Thoracic aorta (tissue), 2 donors: ENCODE measurements around the gene CSRNP2. TPM values are rescaled to one million over a fixed set of nuclear protein-coding genes. Genes with fewer than 3 reads are reported as not detected.
"Not testable (repeated sequence)": the region's sequence is repeated elsewhere in the genome, so short reads cannot be mapped to it uniquely, and the experiment has no call there.

ENCODE experiments used
- ATAC-seq: fragments of 150-250 bp; one replicate; pipeline ENCODE4 v1.8.0; 2017; ENCODE audit warnings: low read depth; ENCODE audit not compliant: insufficient number of reproducible peaks, low FRiP score
- DNase-seq: peaks from one replicate; pipeline ENCODE4 v3.0.0-alpha.2; 2020; ENCODE audit warnings: low spot score
- H3K27ac ChIP-seq, 2 donors: fragments of 200-600 bp; sonication (generic); 1 replicate in 1 of 2; 2 replicates in 1 of 2; pipeline ENCODE4 v1.5.1; 2016; ENCODE audit warnings: mild to moderate bottlenecking in 2 of 2, moderate library complexity in 2 of 2
- H3K27me3 ChIP-seq: fragments of 200-600 bp; sonication (generic); replicated peaks from 2 replicates; pipeline ENCODE4 v1.6.0; 2016; ENCODE audit warnings: mild to moderate bottlenecking; ENCODE audit not compliant: insufficient read depth
- H3K36me3 ChIP-seq: fragments of 200-600 bp; sonication (generic); one replicate; pipeline ENCODE4 v1.5.1; 2016
- H3K4me1 ChIP-seq, 2 donors: fragments of 200-600 bp; sonication (generic); 1 replicate in 1 of 2; 2 replicates in 1 of 2; pipeline versions ENCODE4 v1.5.1 to v1.6.0; 2016; ENCODE audit warnings: low read depth in 2 of 2, mild to moderate bottlenecking in 1 of 2; ENCODE audit not compliant: control insufficient read depth in 1 of 2
- H3K4me3 ChIP-seq: fragments of 200-600 bp; sonication (generic); 2 replicates; pipeline ENCODE4 v1.5.1; 2016; ENCODE audit warnings: mild to moderate bottlenecking
- H3K9me3 ChIP-seq: fragments of 200-600 bp; sonication (generic); 2 replicates; pipeline ENCODE4 v1.5.1; 2016
- total RNA-seq, 2 donors: library from RNA; depleted of rRNA; stranded (reverse); fragments of >200 nt; gene quantifications; one replicate each; pipeline versions ENCODE4 v1.1.0 to v1.2.3, GENCODE V29; 2016
- TF ChIP-seq, protein P1 (sequence below): fragments of 200-600 bp; sonication (generic); IDR thresholded peaks from one replicate; pipeline ENCODE4 v1.5.1; 2019; ENCODE audit warnings: antibody characterized with exemption

CSRNP2 gene
- total RNA-seq, 2 donors from 2014 or later: 30.9 to 43.4 TPM

DNA sequence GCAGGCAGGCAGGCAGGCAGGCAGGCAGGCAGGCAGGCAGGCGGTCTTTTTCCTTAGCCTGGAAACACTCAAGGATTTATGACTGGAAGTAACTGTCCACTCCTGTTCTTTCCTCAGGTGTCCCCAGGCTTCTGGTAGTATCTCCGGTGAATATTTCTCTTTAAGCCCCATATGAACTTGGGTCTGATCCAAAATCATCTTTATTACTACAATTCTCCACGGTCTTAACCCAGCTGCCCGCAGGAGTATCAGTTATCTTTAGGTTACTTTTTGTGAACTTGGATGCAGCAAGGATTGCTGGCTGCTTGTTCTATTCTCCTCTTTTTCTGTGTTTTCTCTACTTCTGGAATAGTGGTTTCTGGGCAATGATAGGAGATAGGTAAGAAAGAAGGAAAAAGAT, 3.3 kb downstream of the CSRNP2 start:
- H3K27me3 ChIP-seq: no peaks in the 10 kb centered on the region
- TF ChIP-seq, protein P1, sequence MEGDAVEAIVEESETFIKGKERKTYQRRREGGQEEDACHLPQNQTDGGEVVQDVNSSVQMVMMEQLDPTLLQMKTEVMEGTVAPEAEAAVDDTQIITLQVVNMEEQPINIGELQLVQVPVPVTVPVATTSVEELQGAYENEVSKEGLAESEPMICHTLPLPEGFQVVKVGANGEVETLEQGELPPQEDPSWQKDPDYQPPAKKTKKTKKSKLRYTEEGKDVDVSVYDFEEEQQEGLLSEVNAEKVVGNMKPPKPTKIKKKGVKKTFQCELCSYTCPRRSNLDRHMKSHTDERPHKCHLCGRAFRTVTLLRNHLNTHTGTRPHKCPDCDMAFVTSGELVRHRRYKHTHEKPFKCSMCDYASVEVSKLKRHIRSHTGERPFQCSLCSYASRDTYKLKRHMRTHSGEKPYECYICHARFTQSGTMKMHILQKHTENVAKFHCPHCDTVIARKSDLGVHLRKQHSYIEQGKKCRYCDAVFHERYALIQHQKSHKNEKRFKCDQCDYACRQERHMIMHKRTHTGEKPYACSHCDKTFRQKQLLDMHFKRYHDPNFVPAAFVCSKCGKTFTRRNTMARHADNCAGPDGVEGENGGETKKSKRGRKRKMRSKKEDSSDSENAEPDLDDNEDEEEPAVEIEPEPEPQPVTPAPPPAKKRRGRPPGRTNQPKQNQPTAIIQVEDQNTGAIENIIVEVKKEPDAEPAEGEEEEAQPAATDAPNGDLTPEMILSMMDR: no peak
- DNase-seq: no peak
- peaks cover 21 to 44% of the 10 kb centered on the region in 2 donors for H3K4me1 ChIP-seq
- H3K4me3 ChIP-seq: no peak overlapping the region
- H3K27ac ChIP-seq: no peak overlapping the region
- peaks cover 4% of the 10 kb centered on the region for H3K36me3 ChIP-seq
- no peak for ATAC-seq
- no peaks in the 10 kb centered on the region for H3K9me3 ChIP-seq

DNA sequence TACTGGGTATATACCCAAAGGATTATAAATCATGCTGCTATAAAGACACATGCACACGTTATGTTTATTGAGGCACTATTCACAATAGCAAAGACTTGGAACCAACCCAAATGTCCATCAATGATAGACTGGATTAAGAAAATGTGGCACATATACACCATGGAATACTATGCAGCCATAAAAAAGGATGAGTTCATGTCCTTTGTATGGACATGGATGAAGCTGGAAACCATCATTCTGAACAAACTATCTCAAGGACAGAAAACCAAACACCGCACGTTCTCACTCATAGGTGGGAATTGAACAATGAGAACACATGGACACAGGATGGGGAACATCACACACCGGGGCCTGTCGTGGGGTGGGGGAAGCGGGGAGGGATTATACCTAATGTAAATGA, 4.5 kb downstream of the CSRNP2 start:
- H3K27ac ChIP-seq, H3K9me3 ChIP-seq, H3K27me3 ChIP-seq, H3K36me3 ChIP-seq, H3K4me3 ChIP-seq, ATAC-seq, DNase-seq: not testable (repeated sequence)
- H3K4me1 ChIP-seq: peaks cover 21 to 43% of the 10 kb centered on the region in 2 donors

DNA sequence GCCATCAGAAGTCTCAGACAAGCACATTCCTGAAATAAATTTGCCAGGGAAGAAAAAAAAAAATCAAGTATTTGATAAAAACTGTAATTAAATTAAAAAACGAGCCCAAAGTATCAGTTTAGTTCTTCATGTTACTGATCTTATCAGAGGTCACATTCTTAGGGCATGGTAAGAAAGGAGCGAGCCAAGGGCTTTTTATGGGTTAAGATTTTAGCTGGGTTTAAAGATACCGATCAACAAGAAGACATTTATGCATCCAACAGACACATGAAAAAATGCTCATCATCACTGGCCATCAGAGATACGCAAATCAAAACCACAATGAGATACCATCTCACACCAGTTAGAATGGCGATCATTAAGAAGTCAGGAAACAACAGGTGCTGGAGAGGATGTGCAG, 5.0 kb downstream of the CSRNP2 start:
- not testable (repeated sequence) for H3K4me3 ChIP-seq, ATAC-seq, H3K9me3 ChIP-seq, H3K27me3 ChIP-seq, DNase-seq, H3K27ac ChIP-seq
- H3K36me3 ChIP-seq: peaks cover 15% of the 10 kb centered on the region
- peaks cover 21 to 41% of the 10 kb centered on the region in 2 donors for H3K4me1 ChIP-seq

DNA sequence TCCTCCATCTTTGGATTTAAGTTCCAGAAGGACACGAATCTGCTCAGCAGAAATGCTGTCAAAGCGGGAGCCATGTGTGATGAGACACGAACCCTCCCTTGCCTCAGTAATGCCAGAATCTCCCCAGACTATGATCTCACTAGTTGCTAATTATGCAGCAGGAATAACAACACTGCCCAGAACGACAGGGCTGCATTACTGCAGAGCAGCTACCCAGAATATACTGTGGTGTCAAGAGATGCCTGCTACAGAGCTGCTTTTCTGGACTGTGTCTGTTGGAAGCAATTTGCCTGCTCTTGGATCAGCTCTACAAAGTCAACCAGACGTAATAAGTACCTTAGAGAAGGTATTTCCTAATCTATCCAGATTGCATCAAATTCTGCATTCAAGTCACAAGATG, 5.5 kb downstream of the CSRNP2 start:
- DNase-seq (no peak), ATAC-seq (no peak)
- H3K36me3 ChIP-seq: peaks cover 19% of the 10 kb centered on the region
- TF ChIP-seq, protein P1: no peak
- H3K9me3 ChIP-seq: no peaks in the 10 kb centered on the region
- H3K27ac ChIP-seq: no peak overlapping the region
- H3K4me3 ChIP-seq: no peak overlapping the region
- no peaks in the 10 kb centered on the region for H3K27me3 ChIP-seq
- H3K4me1 ChIP-seq: peaks cover 21 to 41% of the 10 kb centered on the region in 2 donors

DNA sequence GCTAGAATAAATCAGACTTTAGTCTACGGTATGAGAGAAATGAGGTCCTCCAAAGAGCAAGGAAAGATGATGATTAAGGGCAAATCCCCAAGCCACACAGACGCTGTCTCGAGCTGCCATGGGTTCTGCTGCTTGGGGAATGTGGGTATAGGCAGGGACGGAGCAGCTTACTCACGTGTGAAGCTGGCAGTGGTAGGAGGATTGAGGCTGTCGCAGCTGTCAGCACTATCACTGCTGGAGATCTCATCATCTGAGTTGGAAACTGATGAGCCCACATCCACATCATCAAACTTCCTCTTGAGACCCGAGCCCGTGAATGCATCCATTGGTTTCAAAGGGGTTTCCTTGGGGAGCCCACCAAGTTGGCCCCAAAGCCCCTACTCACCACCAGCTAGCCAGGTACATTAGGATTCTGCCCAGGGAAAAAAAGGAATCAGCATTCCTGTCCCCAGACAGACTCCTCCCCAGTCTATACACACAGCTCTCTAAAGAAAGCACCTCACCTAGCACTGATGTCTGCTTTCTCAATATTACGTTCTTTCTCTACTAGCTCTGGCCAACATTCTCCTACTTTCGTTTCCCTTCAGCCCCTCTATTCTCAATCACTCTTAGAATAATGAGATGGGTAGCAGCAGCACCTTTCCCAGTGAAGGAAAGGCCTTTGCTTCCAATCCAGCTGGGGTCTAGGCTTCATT, 7.0 kb downstream of the CSRNP2 start:
- TF ChIP-seq, protein P1: no peak
- peaks cover 17 to 30% of the 10 kb centered on the region in 2 donors for H3K4me1 ChIP-seq
- no peak for ATAC-seq
- no peak overlapping the region for H3K27ac ChIP-seq
- peaks cover 27% of the 10 kb centered on the region for H3K36me3 ChIP-seq
- no peak for DNase-seq
- H3K27me3 ChIP-seq: no peaks in the 10 kb centered on the region
- no peaks in the 10 kb centered on the region for H3K9me3 ChIP-seq
- no peak overlapping the region for H3K4me3 ChIP-seq

DNA sequence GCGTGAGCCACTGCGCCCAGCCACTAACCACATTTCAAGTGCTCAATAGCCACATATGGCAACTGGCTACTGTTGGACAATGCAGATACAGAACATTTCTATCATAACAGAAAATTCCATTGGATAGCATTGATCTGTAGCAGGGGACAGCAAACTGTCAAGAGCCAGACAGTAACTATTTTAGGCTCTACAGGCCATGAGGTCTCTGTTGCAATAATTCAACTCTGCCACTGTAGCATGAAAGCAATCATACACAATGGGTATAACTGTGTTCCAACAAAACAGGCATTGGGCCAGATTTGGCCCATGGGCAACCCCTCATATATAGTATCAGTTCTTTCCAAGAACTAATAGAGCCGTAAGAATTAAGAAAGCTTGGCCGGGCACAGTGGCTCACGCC, 8.0 kb downstream of the CSRNP2 start:
- H3K27ac ChIP-seq: no peak overlapping the region
- peaks cover 17 to 25% of the 10 kb centered on the region in 2 donors for H3K4me1 ChIP-seq
- H3K4me3 ChIP-seq: no peak overlapping the region
- DNase-seq (no peak), ATAC-seq (no peak)
- H3K9me3 ChIP-seq: no peaks in the 10 kb centered on the region
- peaks cover 27% of the 10 kb centered on the region for H3K36me3 ChIP-seq
- TF ChIP-seq, protein P1: no peak
- H3K27me3 ChIP-seq: no peaks in the 10 kb centered on the region
